NCI-H1092 treated with DMSO at 0.1 percent for 48 hours (cell line): Measurements from ENCODE around the gene ZNF14.
"Not testable (repeated sequence)": the region's sequence is repeated elsewhere in the genome, so short reads cannot be mapped to it uniquely, and the experiment has no call there.

Experiments
- DNase-seq: peaks from one replicate; lab custom pipeline; 2025; lab: John Stamatoyannopoulos, UW

ZNF14 gene

DNA sequence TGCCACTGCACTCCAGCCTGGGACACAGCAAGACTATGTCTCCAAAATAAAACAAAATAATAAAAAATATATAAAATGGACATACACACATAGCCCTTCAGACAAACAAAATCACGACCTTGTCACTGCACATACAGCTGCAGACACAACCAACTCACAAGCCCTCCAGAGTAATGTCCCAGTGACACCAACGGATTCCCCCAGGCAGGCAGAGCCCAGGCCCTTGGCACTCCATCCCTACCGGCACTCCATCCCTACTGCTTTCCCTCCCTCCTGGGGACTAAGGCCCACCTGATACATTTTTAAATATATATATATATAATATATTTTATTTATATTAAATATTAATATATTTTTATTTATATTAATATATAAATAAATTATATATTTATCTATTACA is 45.8 kb downstream of the ZNF14 start:
- no peak for DNase-seq

- DNase-seq, result no peak
Measured at GRCh38 chr19:19686580-19686979, 46.3 kb downstream of the ZNF14 start.

DNA sequence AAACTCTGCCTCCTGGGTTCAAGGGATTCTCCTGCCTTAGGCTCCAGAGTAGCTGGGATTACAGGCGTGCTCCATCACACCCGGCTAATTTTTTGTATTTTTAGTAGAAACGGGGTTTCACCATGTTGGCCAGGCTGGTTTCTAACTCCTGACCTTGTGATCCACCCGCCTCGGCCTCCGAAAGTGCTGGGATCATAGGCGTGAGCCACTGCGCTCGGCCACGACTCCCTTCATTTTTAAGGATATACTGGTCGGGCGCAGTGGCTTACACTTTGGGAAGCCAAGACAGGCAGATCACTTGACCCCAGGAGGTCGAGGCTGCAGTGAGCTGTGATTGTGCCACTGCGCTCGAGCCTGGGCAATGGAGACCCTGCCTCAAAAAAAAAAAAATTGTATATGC is 46.8 kb downstream of the ZNF14 start:
- not testable (repeated sequence) for DNase-seq

GRCh38 chr19:19679176-19680073 is 53.5 kb downstream of the ZNF14 start:
- DNase-seq, result no peak

- DNase-seq, result no peak
Measured at GRCh38 chr19:19677579-19677978, 55.3 kb downstream of the ZNF14 start.

GRCh38 chr19:19674315-19674714 is 58.6 kb downstream of the ZNF14 start:
- no peak for DNase-seq

DNA sequence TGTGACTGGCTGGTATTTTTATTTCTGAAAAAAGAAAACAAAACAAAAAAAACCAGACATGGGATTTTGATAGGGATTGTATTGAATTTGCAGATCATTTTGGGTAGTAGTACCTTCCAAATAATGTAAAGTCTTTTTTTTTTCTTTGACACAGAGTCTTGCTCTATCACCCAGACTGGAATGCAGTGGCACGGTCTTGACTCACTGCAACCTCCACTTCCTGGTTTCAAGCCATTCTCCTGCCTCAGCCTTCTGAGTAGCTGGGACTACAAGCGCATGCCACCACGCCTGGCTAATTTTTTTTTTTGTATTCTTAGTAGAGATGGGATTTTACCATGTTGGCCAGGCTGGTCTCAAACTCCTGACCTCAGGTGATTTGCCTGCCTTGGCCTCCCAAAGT is 60.1 kb downstream of the ZNF14 start:
- no peak for DNase-seq

DNA sequence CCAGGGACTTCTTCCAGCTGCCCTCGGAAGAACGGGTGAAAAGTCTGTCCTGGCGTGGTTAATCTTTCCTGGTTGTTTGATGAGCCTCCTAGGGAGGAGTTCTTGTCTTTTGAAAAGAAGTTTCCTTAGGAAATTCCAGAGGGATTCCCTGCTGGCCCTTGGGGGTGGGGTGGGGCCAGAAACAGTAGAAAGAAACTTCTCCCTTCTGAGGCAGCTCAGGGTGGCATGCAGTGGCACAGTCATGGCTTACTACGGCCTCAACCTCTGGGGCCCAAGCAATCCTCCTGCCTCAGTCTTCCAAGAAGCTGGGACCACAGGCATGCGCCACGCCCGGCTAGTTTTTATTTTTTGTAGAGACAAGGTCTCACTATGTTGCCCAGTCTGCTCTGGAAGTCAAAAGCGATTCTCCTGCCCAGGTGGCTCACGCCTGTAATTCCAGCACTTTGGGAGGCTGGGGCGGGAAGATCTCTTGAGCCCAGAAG is 62.8 kb downstream of the ZNF14 start:
- DNase-seq, result no peak

GRCh38 chr19:19668230-19669012 is 64.5 kb downstream of the ZNF14 start, which contains the start of gene ZNF101:
TSS of gene ZNF101 (plus strand) at chr19:19668839. CDS start at chr19:19668964, 125 bp downstream.
- peak; percentile 84 for DNase-seq

- DNase-seq, result not testable (repeated sequence)
Measured at GRCh38 chr19:19665420-19665948, 67.4 kb downstream of the ZNF14 start.

- DNase-seq, result peak; percentile 94
Measured at GRCh38 chr19:19663256-19664120, 69.4 kb downstream of the ZNF14 start, which contains the start of gene ATP13A1. TSS of gene ATP13A1 (minus strand) at chr19:19663676. CDS start at chr19:19663666, 10 bp downstream.

DNA sequence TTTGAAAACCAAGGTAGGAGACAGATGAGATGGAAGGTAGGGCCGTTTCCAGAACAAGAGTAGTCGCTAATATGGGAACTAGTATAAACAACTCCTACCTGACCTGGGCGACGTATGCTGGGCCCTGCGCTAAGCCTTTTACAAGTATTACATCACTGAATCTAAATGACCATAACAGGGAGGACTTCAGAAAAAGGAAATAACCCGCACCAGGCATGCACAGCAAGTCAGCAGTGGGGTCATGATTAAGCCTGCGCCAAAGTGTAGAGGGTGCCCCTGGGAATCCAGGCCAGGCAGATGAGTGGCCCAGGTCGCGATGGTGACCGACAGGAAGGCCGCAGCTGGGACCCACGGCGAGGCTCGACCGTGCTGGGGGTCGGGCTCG is 70.0 kb downstream of the ZNF14 start:
- DNase-seq, result no peak

DNA sequence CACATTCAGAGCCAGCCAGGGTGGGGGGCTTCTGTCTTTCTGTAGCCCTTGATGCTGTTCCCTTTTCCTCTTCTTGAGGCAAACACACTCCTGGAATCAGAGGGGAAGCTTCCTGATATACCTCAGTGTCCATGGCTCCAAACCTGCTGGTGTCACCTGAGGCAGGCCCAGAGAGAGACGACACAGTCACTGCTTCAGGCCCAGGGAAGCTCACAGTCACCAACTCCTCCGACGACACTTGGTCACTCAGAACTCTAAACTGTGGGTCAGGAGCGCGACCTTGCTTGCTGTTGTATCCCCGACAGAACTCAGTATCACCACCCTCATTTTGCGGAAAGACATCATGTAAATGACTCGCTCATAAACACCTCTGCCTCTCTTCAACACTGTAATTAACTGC is 70.6 kb downstream of the ZNF14 start:
- DNase-seq, result no peak

GRCh38 chr19:19661675-19662251 is 71.1 kb downstream of the ZNF14 start:
- no peak for DNase-seq

GRCh38 chr19:19661141-19661674 is 71.7 kb downstream of the ZNF14 start:
- no peak for DNase-seq
